Neuron (in vitro differentiated cells): ENCODE measurements around the gene RALGAPB.

Experiments used
- H2AFZ ChIP-seq: one replicate; pipeline ENCODE4 v1.6.1; 2013; ENCODE audit warnings: low read depth, mild to moderate bottlenecking, inconsistent platforms, low read length, moderate library complexity
- H3K27me3 ChIP-seq: one replicate; pipeline ENCODE4 v1.6.1; 2013; ENCODE audit warnings: low read length; ENCODE audit not compliant: insufficient read depth
- H3K36me3 ChIP-seq: one replicate; pipeline ENCODE4 v1.6.1; 2013; ENCODE audit warnings: low read length; ENCODE audit not compliant: insufficient read depth
- H3K4me1 ChIP-seq: one replicate; pipeline ENCODE4 v1.6.1; 2013; ENCODE audit warnings: low read length; ENCODE audit not compliant: insufficient read depth
- H3K4me3 ChIP-seq: 2 replicates; pipeline ENCODE4 v1.5.1; 2013; ENCODE audit warnings: mild to moderate bottlenecking, low read length, moderate library complexity
- H3K9me3 ChIP-seq: one replicate; pipeline ENCODE4 v1.6.1; 2013; ENCODE audit warnings: low read length

Gene RALGAPB

GRCh38 chr20:38573413-38573812 is 100.8 kb downstream of the RALGAPB start:
- Histone ChIP-seq H3K4me3 (no peak overlapping the region), H3K4me1 (no peaks in the 10 kb centered on the region), H2AFZ (no peak overlapping the region), H3K9me3 (no peaks in the 10 kb centered on the region), H3K27me3 (no peaks in the 10 kb centered on the region), H3K36me3 (peaks cover 54% of the 10 kb centered on the region)

- H2AFZ ChIP-seq: no peak overlapping the region
- peaks cover 22% of the 10 kb centered on the region for H3K36me3 ChIP-seq
- no peaks in the 10 kb centered on the region for H3K4me1 ChIP-seq
- H3K27me3 ChIP-seq: no peaks in the 10 kb centered on the region
- no peak overlapping the region for H3K4me3 ChIP-seq
- H3K9me3 ChIP-seq: no peaks in the 10 kb centered on the region
Observed at GRCh38 chr20:38579219-38579910, 106.7 kb downstream of the RALGAPB start.

GRCh38 chr20:38579921-38580320 is 107.3 kb downstream of the RALGAPB start:
- no peaks in the 10 kb centered on the region for H3K27me3 ChIP-seq
- peaks cover 16% of the 10 kb centered on the region for H3K36me3 ChIP-seq
- H3K4me3 ChIP-seq: no peak overlapping the region
- no peak overlapping the region for H2AFZ ChIP-seq
- H3K4me1 ChIP-seq: no peaks in the 10 kb centered on the region
- H3K9me3 ChIP-seq: no peaks in the 10 kb centered on the region

- Histone ChIP-seq H3K4me3 (no peak within 1 kb of the TSS), H2AFZ (no peak within 1 kb of the TSS), H3K4me1 (no peaks in the 10 kb centered on the region), H3K27me3 (no peaks in the 10 kb centered on the region), H3K36me3 (peaks cover 6% of the 10 kb centered on the region), H3K9me3 (no peaks in the 10 kb centered on the region)
Observed at GRCh38 chr20:38581013-38581412, 108.4 kb downstream of the RALGAPB start, which contains the start of gene ADIG. ADIG (plus strand) TSS chr20:38581197; CDS start chr20:38581251, 54 bp downstream.

- H3K9me3 ChIP-seq: no peaks in the 10 kb centered on the region
- no peak overlapping the region for H2AFZ ChIP-seq
- H3K36me3 ChIP-seq: no peaks in the 10 kb centered on the region
- no peak overlapping the region for H3K4me3 ChIP-seq
- peaks cover 3% of the 10 kb centered on the region for H3K27me3 ChIP-seq
- H3K4me1 ChIP-seq: no peaks in the 10 kb centered on the region
Observed at GRCh38 chr20:38581830-38582358, 109.3 kb downstream of the RALGAPB start.

- Histone ChIP-seq H2AFZ (no peak overlapping the region), H3K4me3 (no peak overlapping the region), H3K27me3 (peaks cover 3% of the 10 kb centered on the region), H3K9me3 (no peaks in the 10 kb centered on the region), H3K4me1 (no peaks in the 10 kb centered on the region), H3K36me3 (no peaks in the 10 kb centered on the region)
Observed at GRCh38 chr20:38583306-38583705, 110.7 kb downstream of the RALGAPB start.

GRCh38 chr20:38584099-38584763 is 111.6 kb downstream of the RALGAPB start:
- Histone ChIP-seq H3K27me3 (peaks cover 3% of the 10 kb centered on the region), H3K4me3 (no peak overlapping the region), H3K36me3 (no peaks in the 10 kb centered on the region), H3K9me3 (no peaks in the 10 kb centered on the region), H3K4me1 (no peaks in the 10 kb centered on the region), H2AFZ (no peak overlapping the region)

- Histone ChIP-seq H3K27me3 (peaks cover 3% of the 10 kb centered on the region), H2AFZ (no peak overlapping the region), H3K4me1 (no peaks in the 10 kb centered on the region), H3K36me3 (no peaks in the 10 kb centered on the region), H3K4me3 (no peak overlapping the region), H3K9me3 (no peaks in the 10 kb centered on the region)
Observed at GRCh38 chr20:38585404-38586180, 112.9 kb downstream of the RALGAPB start.

GRCh38 chr20:38586181-38586525 is 113.5 kb downstream of the RALGAPB start:
- no peaks in the 10 kb centered on the region for H3K4me1 ChIP-seq
- peaks cover 3% of the 10 kb centered on the region for H3K27me3 ChIP-seq
- H3K9me3 ChIP-seq: no peaks in the 10 kb centered on the region
- no peak overlapping the region for H3K4me3 ChIP-seq
- H3K36me3 ChIP-seq: no peaks in the 10 kb centered on the region
- no peak overlapping the region for H2AFZ ChIP-seq

GRCh38 chr20:38588303-38588702 is 115.7 kb downstream of the RALGAPB start:
- Histone ChIP-seq H3K4me3 (no peak overlapping the region), H3K27me3 (peaks cover 3% of the 10 kb centered on the region), H2AFZ (no peak overlapping the region), H3K9me3 (no peaks in the 10 kb centered on the region), H3K36me3 (no peaks in the 10 kb centered on the region), H3K4me1 (no peaks in the 10 kb centered on the region)

GRCh38 chr20:38589351-38589750 is 116.7 kb downstream of the RALGAPB start:
- Histone ChIP-seq H3K27me3 (peaks cover 3% of the 10 kb centered on the region), H2AFZ (no peak overlapping the region), H3K9me3 (no peaks in the 10 kb centered on the region), H3K4me1 (no peaks in the 10 kb centered on the region), H3K36me3 (no peaks in the 10 kb centered on the region), H3K4me3 (no peak overlapping the region)

- H3K9me3 ChIP-seq: no peaks in the 10 kb centered on the region
- no peaks in the 10 kb centered on the region for H3K4me1 ChIP-seq
- peaks cover 3% of the 10 kb centered on the region for H3K27me3 ChIP-seq
- H3K36me3 ChIP-seq: no peaks in the 10 kb centered on the region
- H3K4me3 ChIP-seq: no peak overlapping the region
- no peak overlapping the region for H2AFZ ChIP-seq
Observed at GRCh38 chr20:38589967-38590675, 117.5 kb downstream of the RALGAPB start.
